IMR-90 (cell line): ENCODE measurements around the gene PIK3CA.

ENCODE experiments used
- BHLHE40 ChIP-seq: fragments of 150-350 bp; IDR thresholded peaks from 2 replicates; pipeline ENCODE4 v1.6.1; 2016; ENCODE audit warnings: mild to moderate bottlenecking, low read depth, low read length
- CEBPB ChIP-seq: IDR thresholded peaks from 2 replicates; pipeline ENCODE4 v1.6.1; 2012; ENCODE audit warnings: low read depth, low read length, improper control_type of control experiment
- FOS ChIP-seq: fragments of 150-350 bp; IDR thresholded peaks from 2 replicates; pipeline ENCODE4 v1.6.1; 2016; ENCODE audit warnings: low read depth, low read length
- POLR2A ChIP-seq: IDR thresholded peaks from 2 replicates; pipeline ENCODE4 v1.6.1; 2012; ENCODE audit warnings: mild to moderate bottlenecking, low read depth, low read length
- RAD21 ChIP-seq: IDR thresholded peaks from 2 replicates; pipeline ENCODE4 v1.6.1; 2012; ENCODE audit warnings: low read length, improper control_type of control experiment
- RCOR1 ChIP-seq: IDR thresholded peaks from 2 replicates; pipeline ENCODE4 v1.6.1; 2012; ENCODE audit warnings: mild to moderate bottlenecking, low read length, improper control_type of control experiment; ENCODE audit not compliant: insufficient replicate concordance
- TF ChIP-seq, protein P1 (sequence below): conservative IDR thresholded peaks from 2 replicates; pipeline ENCODE4 v1.5.1; 2012; ENCODE audit warnings: mild to moderate bottlenecking, low read depth, low read length, improper control_type of control experiment

DNA sequence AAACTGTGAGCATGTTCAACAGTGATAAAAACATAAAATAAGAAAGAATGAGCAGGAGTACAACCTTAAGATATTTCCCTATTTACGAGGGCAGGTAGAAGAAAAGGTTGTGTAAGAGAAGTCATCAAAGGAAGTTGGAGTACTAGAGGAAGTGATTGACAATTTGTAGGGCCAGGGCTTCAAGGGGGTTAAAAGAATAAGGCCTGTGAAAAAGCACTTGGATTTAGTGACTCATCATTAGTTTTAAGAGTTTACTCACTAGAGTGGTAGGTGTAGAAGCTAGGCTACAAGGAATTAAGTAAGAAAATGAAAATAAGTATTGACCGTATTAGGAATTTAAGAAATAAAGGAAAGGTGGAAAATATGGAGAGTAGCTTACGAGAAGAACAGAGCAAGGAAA, 79.2 kb downstream of the PIK3CA start:
- TF ChIP-seq, protein P1, sequence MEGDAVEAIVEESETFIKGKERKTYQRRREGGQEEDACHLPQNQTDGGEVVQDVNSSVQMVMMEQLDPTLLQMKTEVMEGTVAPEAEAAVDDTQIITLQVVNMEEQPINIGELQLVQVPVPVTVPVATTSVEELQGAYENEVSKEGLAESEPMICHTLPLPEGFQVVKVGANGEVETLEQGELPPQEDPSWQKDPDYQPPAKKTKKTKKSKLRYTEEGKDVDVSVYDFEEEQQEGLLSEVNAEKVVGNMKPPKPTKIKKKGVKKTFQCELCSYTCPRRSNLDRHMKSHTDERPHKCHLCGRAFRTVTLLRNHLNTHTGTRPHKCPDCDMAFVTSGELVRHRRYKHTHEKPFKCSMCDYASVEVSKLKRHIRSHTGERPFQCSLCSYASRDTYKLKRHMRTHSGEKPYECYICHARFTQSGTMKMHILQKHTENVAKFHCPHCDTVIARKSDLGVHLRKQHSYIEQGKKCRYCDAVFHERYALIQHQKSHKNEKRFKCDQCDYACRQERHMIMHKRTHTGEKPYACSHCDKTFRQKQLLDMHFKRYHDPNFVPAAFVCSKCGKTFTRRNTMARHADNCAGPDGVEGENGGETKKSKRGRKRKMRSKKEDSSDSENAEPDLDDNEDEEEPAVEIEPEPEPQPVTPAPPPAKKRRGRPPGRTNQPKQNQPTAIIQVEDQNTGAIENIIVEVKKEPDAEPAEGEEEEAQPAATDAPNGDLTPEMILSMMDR = no peak
- TF ChIP-seq BHLHE40 = no peak
- no peak for TF ChIP-seq CEBPB
- no peak for TF ChIP-seq POLR2A
- no peak for TF ChIP-seq RCOR1
- TF ChIP-seq RAD21 = no peak
- no peak for TF ChIP-seq FOS
